Epithelial cell of esophagus (primary cell): ENCODE data around the gene PAPOLB.

Experiments used
- DNase-seq: peaks from one replicate; pipeline ENCODE4 v3.0.0; 2010; ENCODE audit warnings: low read depth
- H3K4me3 ChIP-seq: 2 replicates; pipeline ENCODE4 v1.5.1; 2011; ENCODE audit warnings: mild to moderate bottlenecking, low read length, control low read depth
- CTCF ChIP-seq: IDR thresholded peaks from 2 replicates; pipeline ENCODE4 v1.5.1; 2011; ENCODE audit warnings: low read depth, mild to moderate bottlenecking, low read length, control low read depth, inconsistent platforms; ENCODE audit not compliant: insufficient read depth; ENCODE audit errors: missing control alignments

Gene PAPOLB

DNA sequence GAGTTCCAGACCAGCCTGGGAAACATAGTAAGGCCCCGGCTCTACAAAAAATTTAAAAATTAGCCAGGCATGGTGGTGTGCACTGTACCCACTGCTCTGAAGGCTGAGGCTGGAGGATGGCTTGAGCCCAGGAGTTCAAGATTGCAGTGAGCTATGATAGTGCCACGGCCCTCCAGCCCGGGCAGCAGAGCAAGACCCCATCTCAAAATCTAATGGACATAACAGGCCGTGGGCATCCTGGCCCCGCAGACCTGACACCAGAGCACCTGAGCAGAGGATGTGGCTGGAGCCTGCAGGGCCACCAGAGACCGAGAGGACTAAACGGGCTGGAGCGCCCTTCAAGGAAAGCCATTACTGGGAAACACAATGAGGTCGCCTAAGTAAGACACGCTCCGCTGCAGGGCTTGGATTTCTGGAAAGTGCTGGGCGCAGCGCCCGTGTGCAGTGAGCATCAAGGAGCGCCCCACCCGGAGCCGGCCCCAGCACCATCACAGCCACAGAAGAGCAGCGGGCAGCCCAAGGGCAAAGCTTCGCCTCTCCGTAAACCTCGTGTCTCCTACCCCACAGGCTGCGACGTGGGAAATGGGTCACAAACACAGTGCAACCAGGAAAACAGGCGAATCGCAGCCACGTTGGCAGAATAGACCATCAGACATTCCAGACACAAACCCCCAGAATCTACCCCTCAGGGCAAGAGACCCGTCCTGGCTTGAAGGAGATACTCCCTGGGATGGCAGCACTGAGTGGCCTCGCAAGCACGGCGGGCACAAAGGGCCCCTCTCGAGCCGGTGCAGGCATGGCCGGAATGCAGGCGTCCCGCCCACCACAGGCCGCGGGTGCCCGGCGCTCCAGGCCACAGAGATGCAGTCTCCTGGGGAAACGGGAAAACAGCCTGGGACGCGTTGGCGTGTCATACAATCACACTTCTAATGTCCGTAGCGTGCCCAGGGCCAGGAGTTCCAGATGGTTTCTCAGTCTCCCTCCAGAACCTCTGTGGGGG, 16.8 kb upstream of the PAPOLB start:
- TF ChIP-seq CTCF: no peak
- no peak for DNase-seq
- no peak overlapping the region for H3K4me3 ChIP-seq

DNA sequence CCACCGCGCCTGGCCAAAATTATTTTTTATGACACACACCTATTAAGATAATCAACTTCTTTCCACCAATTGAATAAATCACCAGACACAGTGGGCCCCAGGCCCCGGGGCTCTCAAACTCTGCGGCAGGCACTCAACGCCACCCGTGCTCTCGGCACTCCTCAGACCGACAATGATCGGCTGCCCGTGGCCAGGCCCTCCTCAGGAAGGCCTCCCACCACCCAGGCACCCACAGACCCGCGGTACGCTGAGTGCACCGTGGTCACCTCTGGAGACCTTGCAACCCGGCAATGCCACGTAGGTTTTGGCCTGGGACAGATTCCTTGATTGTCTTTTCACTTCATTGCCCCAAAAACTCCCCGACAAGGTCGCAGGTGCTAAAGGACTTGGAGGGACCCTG, 14.8 kb upstream of the PAPOLB start:
- no peak overlapping the region for H3K4me3 ChIP-seq
- TF ChIP-seq CTCF: no peak
- no peak for DNase-seq

DNA sequence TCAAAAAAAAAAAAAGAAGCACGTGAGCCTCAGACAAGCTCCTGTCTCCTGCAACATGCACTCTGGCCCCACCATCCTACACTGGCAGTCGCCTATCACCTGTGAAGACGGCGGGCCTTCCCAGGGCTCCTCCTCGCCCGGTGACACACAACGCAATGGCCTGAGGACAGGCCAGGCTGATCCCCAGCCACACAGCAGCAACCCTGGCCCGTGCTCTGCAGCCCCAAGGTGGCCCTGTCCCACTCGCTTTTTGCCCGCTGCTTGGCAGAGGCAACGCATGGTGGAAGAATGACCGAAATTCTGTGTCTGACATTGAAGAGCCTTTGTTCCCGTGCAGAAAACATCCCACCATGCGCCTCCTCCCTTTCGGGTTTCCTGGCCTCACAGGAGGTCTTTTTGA, 13.6 kb upstream of the PAPOLB start:
- no peak overlapping the region for H3K4me3 ChIP-seq
- DNase-seq: no peak
- no peak for TF ChIP-seq CTCF

DNA sequence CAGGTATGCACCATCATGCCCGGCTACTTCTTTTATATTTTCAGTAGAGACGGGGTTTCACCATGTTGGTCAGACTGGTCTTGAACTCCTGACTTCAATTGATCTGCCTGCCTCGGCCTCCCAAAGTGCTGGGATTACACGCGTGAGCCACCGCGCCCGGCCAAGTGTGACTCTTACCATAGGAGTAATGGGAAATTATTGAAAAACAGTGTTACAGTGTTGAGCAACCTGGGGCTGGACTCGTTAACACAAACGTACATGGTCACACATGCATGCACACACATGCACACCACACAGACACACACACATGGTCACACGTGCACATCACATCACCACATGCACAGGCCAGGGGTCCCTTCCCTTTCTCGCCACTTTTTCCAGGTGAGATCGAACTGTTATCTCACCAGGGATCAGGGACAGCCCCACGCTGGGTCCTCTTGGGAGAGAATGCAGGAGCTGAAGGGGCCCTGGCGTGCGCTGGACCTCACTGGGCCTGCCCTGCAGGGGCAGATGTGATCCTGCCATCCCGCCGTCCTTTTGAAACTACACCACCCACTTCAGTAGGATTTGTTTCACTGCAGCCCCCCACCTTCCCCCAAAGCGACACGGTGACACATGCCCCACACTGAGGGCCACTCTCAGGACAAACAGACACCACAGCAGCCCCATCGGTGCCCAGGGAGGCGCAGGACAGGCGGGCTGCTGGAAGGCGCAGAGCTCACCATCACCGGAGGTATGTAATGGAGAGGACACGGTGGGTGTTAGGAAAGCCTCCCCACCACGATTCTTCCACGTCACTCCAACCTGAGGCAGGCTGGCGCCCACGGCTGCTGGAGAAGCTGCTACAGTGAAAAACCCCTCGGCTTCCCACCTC, 11.5 kb upstream of the PAPOLB start:
- no peak for TF ChIP-seq CTCF
- no peak overlapping the region for H3K4me3 ChIP-seq
- no peak for DNase-seq

DNA sequence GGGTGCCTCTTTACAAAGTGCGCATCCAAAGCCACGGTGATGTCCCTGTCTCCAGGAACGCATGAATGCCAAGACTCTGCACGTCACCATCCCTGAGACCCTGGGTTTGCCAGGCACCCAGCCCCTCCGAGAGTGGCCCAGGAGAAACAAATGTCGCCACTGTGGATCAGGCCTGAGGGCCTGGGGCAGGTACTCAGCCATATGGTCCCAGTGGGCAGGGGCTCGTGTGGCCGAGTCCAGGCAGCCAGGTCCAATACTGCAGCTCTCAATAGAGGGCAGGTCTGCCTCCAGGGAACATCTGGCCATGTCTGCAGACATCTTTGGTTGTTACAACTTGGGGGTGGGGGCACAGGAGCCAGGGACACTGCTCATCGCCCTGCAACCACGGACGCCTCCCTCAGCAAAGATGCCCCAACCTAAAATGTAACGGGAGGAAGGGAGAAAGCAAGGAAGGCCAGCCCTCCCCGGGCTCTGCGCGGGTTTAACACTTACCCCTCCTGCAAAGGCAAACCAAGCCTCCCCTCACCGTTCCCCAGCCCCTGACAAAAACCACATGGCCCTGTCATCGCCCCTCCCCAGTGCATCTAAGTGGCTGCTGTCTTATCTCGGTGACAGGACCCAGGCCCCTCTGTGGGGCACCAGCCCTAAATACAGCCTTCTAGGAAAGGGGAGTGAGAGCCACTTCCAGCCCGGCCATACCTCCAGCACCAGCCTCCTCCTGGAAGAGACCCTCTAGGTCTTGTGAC, 10.3 kb upstream of the PAPOLB start:
- no peak overlapping the region for H3K4me3 ChIP-seq
- DNase-seq: no peak
- TF ChIP-seq CTCF: no peak

DNA sequence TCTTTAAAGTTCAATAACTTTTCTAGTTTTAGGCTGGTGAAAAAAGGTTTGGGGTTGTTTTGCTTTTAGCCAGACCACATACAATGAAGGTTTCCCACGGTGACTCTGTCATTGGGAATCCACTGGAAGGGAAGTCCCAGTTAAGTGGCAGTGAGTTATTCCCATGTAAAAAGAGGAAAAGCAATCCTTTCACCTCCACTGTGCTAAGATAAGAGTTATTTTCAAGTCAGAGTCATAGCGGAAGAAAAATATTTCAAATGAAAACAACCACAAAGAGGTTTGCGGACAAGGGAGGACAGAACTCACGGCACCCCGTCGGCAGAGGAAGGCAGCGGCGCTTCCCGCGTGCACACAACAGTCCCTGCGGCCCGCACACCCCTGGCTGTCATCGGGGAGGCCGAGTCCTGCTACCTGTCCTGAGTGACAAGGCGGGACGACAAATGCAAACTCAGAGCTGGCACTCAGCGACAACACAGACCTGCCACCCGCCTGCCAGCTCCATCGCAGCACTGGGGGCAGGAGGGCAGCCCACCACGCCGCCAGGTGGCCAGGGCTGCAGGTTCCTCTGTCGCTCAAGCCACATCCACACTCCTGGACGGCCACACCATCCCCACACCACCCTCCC, 9.3 kb upstream of the PAPOLB start:
- TF ChIP-seq CTCF: no peak
- H3K4me3 ChIP-seq: no peak overlapping the region
- no peak for DNase-seq
